SK-N-SH treated with all-trans-retinoic acid at 6 μM for 48 hours (cell line): ENCODE results near the gene PPP1R13B.

ENCODE experiments used
- ARNTL ChIP-seq: fragments of 450-650 bp; formaldehyde crosslinking; IDR thresholded peaks from 2 replicates; pipeline ENCODE4 v1.5.0; 2020; ENCODE audit warnings: low read depth, mild to moderate bottlenecking, moderate library complexity, borderline replicate concordance
- CREB5 ChIP-seq: fragments of 250-450 bp; sonication (Bioruptor Pico); IDR thresholded peaks from 2 replicates; pipeline ENCODE4 v1.5.1; 2020; ENCODE audit warnings: low read depth, mild to moderate bottlenecking, moderate library complexity
- CSRNP3 ChIP-seq: fragments of 250-450 bp; sonication (Bioruptor Pico); IDR thresholded peaks from 2 replicates; pipeline ENCODE4 v1.5.1; 2021; ENCODE audit warnings: mild to moderate bottlenecking, moderate library complexity
- ISL1 ChIP-seq: fragments of 250-450 bp; sonication (Bioruptor Pico); IDR thresholded peaks from 2 replicates; pipeline ENCODE4 v2.1.2; 2022; ENCODE audit warnings: mild to moderate bottlenecking, moderate library complexity
- PATZ1 ChIP-seq: fragments of 250-450 bp; sonication (Bioruptor Pico); IDR thresholded peaks from 2 replicates; pipeline ENCODE4 v1.8.0; 2020; ENCODE audit warnings: mild to moderate bottlenecking, moderate library complexity, borderline replicate concordance
- RARB ChIP-seq: fragments of 250-450 bp; sonication (Bioruptor Pico); IDR thresholded peaks from 2 replicates; pipeline ENCODE4 v1.8.0; 2021; ENCODE audit warnings: mild to moderate bottlenecking, moderate library complexity
- TOX ChIP-seq: fragments of 250-450 bp; sonication (Bioruptor Pico); IDR thresholded peaks from 2 replicates; pipeline ENCODE4 v1.8.0; 2021; ENCODE audit warnings: mild to moderate bottlenecking, moderate library complexity, borderline replicate concordance
- ZFP3 ChIP-seq: fragments of 250-450 bp; sonication (Bioruptor Pico); IDR thresholded peaks from 2 replicates; pipeline ENCODE4 v1.5.0; 2020; ENCODE audit warnings: mild to moderate bottlenecking, moderate library complexity
- ZNF565 ChIP-seq: fragments of 450-650 bp; formaldehyde crosslinking; conservative IDR thresholded peaks from 2 replicates; pipeline ENCODE4 v1.5.0; 2020; ENCODE audit warnings: low read depth, mild to moderate bottlenecking, moderate library complexity
- ZNF8 ChIP-seq: fragments of 450-650 bp; formaldehyde crosslinking; IDR thresholded peaks from 2 replicates; pipeline ENCODE4 v1.5.0; 2020; ENCODE audit warnings: mild to moderate bottlenecking, moderate library complexity

GRCh38 chr14:103696466-103697071 lies 150.8 kb downstream of the PPP1R13B start:
- TF ChIP-seq TOX (CRISPR knock-in tag) (no peak), RARB (no peak), ISL1 (CRISPR knock-in tag) (no peak), PATZ1 (CRISPR knock-in tag) (no peak), ZFP3 (CRISPR knock-in tag) (no peak), ZNF8 (no peak), ARNTL (CRISPR knock-in tag) (no peak), ZNF565 (no peak), CSRNP3 (CRISPR knock-in tag) (no peak), CREB5 (CRISPR knock-in tag) (no peak)
